Measurements from ENCODE around the gene MORN2.

The MORN2 gene

DNA sequence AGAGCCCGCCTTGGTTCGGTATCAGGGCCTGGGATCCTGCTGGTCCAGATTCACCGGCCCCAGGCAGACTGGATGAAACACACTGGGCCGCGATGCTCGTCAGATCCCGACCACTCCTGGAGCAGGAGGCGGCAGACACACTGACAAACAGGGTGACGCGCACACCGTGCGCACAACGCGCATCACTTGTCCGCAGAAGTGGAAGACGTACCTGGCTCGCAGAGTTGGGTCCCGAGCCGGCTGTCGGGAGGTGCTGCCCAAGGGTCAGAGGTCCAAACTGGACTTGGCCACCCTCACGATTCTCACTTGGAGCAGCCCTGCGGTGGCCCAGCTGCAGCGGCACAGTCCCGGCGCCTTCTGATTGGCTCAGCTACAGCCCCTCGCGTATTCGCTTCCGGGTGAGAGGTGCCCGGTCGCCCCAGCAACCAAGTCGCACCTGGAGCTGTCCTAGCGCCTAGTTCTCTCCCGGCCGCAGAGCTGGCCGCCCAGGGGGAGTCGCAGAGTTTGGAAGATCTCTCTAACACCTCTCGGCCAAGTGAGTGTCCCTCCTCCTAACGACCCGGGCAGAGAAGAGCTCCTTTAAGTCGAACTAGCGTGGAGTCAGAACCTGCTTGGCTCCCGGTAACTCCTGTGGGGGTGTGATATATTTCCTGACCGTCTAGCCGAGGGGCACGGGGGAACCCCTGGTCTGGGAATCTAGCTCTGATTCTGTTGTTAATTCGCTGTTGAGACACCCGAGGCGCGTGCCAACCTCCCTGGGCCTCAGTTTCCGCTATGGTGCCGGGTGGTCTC is at the start of gene MORN2, which contains the start of gene DHX57:
TSS of gene MORN2 (plus strand) at position 401 of the 792 bp plus-strand sequence.
TSS of gene DHX57 (minus strand) at position 359 of the 792 bp plus-strand sequence. CDS start 7,529 bp downstream, outside the sequence.
- in situ Hi-C loops (cut with MboI; ENCODE audit: low sequenced_read_pairs): no loop called here

DNA sequence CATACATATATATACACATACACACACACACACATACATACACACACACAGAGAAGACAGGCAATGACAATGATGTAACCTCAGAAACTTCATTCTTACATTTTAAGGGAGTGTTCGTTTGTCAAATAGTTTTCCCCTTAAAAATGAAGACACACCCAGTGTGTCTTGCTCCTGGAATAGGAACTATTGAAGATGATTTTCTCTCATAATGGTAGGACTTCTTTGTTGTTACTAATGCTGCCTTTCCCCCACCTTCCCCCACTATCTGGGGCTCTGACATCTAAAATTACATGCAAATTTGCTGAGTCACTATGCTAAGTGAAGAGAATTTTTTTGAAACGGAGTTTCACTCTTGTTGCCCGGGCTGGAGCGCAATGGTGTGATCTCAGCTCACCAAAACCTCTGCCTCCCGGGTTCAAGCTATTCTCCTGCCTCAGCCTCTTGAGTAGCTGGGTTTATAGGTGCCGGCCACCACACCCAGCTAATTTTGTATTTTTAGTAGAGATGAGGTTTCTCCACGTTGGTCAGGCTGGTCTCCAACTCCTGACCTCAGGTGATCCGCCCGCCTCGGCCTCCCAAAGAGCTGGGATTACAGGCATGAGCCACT is 48.1 kb upstream of the MORN2 start:
- in situ Hi-C loops (cut with MboI; ENCODE audit: low sequenced_read_pairs): loop anchor here (25.0 kb wide), 1 partner anchor 290 kb away; no protein-coding TSS in a partner anchor

GRCh38 chr2:38828460-38828859 is 47.3 kb upstream of the MORN2 start:
- in situ Hi-C loops (cut with MboI; ENCODE audit: low sequenced_read_pairs): loop anchor here (25.0 kb wide), 1 partner anchor 291 kb away; no protein-coding TSS in a partner anchor

GRCh38 chr2:38829971-38830370 is 45.8 kb upstream of the MORN2 start:
- in situ Hi-C loops (cut with MboI; ENCODE audit: low sequenced_read_pairs): loop anchor here (25.0 kb wide), 1 partner anchor 293 kb away; no protein-coding TSS in a partner anchor

- in situ Hi-C loops (cut with MboI; ENCODE audit: low sequenced_read_pairs): loop anchor here (25.0 kb wide), 1 partner anchor 293 kb away; no protein-coding TSS in a partner anchor
These were observed 45.1 kb upstream of the MORN2 start for GRCh38 chr2:38830526-38831159.

- in situ Hi-C loops (cut with MboI; ENCODE audit: low sequenced_read_pairs): loop anchor here (25.0 kb wide), 1 partner anchor 298 kb away; no protein-coding TSS in a partner anchor
These were observed 40.7 kb upstream of the MORN2 start for GRCh38 chr2:38835015-38835601.

DNA sequence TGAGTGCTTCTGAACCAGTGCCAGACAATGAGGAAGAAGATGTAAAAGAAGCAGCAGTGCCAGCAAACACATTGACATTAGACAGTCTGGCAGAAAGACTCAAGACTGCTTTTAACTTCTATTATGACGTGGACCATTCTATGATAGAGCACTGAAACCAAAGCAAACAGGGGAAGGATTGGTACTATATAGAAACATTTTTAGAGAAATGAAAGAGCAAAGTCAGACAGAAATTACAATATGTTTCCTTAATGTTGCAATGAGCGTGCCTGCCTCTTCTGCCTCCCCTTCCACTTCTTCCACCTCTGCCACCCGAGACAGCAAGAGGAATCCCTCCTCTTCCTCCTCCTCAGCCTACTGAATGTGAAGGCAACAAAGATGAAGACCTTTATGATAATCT is 39.8 kb upstream of the MORN2 start:
- in situ Hi-C loops (cut with MboI; ENCODE audit: low sequenced_read_pairs): loop anchor here (25.0 kb wide), 1 partner anchor 299 kb away; no protein-coding TSS in a partner anchor

DNA sequence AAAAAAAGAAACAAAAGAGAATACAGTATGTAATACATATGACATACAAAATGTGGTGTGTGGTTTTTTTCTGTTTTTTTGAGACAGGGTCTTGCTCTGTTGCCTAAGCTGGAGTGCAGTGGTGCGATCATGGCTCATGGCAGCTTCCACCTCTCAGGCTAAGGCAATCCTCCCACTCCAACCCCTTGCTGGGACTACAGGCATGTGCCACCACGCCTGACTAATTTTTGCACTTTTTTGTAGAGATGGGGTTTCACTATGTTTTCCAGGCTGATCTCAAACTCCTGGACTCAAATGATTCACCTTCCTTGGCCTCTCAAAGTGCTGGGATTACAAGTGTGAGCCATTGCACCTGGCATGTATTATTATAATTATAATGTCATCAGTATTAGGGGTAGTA is 39.0 kb upstream of the MORN2 start:
- in situ Hi-C loops (cut with MboI; ENCODE audit: low sequenced_read_pairs): loop anchor here (25.0 kb wide), 1 partner anchor 299 kb away; no protein-coding TSS in a partner anchor

- in situ Hi-C loops (cut with MboI; ENCODE audit: low sequenced_read_pairs): no loop called here
These were observed 25.7 kb upstream of the MORN2 start for GRCh38 chr2:38850045-38850444.

DNA sequence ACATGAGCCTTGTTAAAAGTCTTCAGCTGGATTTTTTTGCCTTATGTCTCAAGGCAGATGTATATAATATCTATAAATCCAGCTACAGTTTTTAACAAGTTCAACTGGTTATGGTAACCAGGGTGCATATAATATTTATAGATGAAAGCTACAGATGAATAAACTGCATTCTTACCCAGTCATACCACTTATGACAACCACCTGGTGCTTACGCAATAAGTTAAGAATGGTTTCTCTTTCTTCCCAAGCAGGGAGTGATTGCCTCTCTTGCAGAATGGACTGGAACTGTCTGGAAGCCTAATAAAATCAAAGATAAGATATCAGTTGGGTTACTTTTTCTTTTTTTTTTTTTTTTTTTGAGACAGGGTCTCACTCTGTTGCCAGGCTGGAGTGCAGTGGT is 19.6 kb upstream of the MORN2 start:
- in situ Hi-C loops (cut with MboI; ENCODE audit: low sequenced_read_pairs): no loop called here

DNA sequence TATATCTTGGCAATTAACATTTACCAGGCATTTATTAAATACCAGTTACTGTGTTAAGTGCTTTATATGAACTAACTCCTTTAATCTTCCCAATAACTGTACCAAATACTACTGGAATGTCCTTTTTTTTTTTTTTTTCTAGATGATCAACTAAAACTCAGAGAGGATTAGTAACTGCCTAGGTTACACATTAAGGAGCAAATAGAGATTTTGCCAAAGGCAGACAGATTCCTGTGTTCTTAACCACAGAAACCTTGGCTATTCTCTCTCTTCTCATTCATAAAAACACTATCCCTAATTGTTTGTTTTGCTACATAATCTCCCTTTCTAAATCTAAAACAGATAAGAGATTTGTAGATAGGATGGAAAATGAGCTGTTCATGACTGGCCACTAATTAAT is 13.3 kb upstream of the MORN2 start:
- in situ Hi-C loops (cut with MboI; ENCODE audit: low sequenced_read_pairs): no loop called here

DNA sequence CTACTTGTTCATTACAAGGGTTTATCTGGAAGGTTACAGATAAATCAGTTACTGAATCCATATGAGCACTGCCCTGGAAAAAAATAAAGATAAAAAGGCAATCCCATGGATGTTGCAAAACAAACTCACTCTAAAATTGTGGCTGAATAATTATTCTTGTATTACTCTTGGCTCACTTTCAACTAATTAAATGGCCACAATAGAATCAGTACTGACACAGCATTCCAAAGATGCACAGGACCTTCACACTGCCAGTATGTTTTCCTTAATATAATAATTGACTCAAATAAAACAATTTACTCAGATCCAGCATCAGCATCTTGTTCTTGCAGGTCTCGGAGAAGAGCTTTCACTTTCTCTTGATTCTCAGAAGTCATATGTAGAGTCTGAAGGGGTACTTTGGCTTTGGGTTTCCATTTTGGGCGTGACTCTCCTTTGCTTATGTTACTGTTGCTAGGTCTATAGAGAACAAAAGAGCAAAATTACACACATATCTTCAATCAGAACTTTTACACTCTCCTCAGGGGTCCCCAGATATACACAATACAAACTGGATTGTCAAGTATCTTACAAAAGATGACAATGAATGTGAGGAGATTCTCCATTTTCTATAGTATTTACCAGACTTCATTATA is 12.6 kb upstream of the MORN2 start:
- in situ Hi-C loops (cut with MboI; ENCODE audit: low sequenced_read_pairs): no loop called here

DNA sequence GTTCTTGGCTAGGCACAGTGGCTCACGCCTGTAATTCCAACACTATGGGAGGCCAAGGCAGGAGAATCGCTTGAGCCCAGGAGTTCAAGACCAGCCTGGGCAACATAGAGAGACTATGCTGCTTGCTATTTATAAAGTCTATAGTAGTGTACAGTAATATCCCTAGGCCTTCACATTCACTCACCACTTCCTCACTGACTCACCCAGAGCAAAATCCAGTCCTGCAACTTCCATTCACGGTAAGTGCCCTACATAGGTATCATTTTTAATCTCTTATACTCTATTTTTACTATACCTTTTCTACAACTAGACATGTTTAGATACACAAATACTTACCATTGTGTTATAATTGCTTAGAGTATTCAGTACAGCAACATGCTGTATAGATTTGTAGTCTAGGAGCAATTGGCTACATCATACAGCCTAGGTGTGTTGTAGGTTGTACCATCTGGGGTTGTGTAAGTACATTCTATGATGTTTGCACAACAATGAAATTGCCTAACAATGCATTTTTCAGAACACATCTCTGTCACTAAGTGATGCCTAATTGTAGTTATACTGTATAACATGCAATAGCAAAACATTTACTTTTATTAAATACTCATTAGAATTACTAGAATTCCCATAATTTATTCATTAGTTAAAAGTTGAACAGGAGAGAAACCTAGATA is 8.9 kb upstream of the MORN2 start:
- in situ Hi-C loops (cut with MboI; ENCODE audit: low sequenced_read_pairs): no loop called here

DNA sequence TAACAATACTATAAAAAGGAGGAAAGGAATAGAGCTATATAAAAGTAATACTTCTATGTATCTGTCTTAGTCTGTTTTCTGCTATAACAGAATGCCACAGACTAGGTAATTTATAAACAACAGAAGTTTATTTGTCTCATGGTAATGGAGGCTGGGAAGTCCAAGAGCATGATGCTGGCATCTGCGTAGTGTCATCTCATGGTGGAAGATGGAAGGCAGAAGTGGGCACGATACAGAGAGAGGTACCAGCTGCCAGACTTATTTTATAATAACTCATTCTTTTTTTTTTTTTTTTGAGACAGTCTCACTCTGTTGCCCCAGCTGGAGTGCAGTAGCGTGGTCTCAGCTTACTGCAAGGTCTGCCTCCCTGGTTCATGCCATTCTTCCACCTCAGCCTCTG is 4.3 kb upstream of the MORN2 start:
- in situ Hi-C loops (cut with MboI; ENCODE audit: low sequenced_read_pairs): no loop called here

DNA sequence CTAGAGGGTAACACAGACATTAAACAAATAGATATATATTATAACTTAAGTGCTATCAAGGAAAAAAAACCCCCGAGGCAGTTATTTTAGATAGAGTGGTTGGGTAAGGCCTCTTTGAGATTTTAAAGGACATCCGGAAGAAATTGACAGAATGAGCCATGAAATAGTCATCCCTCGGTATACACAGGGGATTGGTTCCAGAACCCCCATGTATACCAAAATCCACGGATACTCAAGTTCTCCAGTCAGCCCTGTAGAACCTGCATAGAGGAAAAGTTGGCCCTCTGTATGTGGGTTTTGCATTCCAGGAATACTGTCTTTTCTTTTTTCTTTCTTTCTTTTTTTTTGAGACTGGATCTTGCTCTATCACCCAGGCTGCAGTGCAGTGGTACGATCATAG is 2.0 kb upstream of the MORN2 start:
- in situ Hi-C loops (cut with MboI; ENCODE audit: low sequenced_read_pairs): no loop called here

DNA sequence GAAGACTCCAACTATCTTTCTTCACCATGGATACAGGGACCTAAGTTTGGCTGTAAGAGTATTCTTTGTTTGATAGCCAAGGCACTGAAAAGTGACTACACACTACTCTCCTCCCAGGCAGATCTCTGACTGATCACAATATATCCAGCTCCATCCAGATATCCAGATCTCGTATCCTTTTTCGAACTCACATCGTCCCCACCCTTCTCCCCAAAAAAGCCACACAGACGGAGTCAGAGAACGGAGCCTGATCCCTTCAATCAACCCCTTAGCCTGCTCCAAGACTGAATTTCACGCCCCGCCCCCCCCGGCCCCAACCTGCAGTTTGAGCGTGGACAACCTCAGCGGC is 575 bp upstream of the MORN2 start:
- in situ Hi-C loops (cut with MboI; ENCODE audit: low sequenced_read_pairs): no loop called here

DNA sequence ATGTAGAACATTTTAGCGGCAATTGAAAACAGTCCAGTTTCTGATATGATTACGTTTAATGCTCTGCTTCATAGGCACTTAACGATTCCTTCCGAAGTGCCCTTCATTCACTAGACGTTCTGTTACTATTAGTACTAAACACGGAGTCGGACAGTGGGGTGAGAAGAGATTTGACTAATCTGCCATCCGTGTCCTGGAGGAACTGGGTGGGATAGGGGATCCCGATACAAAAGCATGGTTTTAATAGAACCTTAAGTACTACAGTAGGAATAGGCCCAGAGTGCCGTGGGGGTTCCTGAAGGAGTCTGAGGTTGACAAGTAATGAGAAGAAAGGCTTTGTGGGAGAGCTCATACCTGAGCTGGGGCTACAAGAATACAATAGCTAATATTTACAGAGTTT is 631 bp downstream of the MORN2 start:
- in situ Hi-C loops (cut with MboI; ENCODE audit: low sequenced_read_pairs): no loop called here

- in situ Hi-C loops (cut with MboI; ENCODE audit: low sequenced_read_pairs): no loop called here
These were observed 10.3 kb downstream of the MORN2 start for GRCh38 chr2:38886063-38886462.

DNA sequence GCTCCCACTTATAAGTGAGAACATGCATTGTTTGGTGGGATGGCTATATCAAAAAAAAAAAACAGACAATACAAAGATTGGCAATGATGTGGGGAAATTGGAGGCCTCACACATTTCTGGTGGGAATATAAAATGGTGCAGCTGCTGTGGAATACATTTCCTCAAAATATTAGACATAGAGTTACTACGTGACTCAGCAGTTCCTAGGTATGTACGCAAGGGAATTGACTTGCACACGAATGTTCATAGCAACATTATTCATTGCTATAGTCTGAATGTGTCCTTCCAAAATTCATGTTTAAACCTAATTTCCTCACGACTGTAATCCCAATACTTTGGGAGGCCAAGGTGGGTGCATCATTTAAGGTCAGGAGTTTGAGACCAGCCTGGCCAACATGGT is 11.6 kb downstream of the MORN2 start:
- in situ Hi-C loops (cut with MboI; ENCODE audit: low sequenced_read_pairs): no loop called here

DNA sequence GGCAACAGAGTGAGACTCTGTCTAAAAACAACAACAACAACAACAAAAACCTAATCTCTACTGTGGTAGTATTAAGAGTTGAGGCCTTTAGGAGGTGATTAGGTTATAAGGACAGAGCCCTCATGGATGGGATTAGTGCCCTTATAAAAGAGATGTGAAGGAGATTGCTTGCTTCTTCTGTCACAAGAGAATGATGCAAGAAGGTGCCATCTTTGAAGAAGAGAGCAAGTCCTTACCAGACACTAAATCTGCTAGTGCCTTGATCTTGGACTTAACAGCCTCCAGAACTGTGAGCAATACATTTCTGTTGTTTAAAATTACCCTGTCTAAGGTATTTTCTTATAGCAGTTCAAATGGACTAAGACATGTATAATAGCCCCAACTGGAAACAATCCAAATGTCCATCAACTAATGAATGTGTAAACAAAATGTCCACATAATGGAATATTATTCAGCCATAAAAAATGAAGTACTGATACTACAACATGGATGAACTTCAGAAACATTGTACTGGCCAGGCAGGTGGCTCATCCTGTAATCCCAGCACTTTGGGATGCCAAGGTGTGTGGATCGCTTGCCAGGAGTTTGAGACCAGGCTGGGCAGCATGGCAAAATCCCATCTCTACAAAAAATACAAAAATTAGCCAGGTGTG is 12.3 kb downstream of the MORN2 start:
- in situ Hi-C loops (cut with MboI; ENCODE audit: low sequenced_read_pairs): no loop called here
